DND-41 (cell line): ENCODE results near the gene SMYD4.

Source experiments
- EZH2 ChIP-seq: IDR thresholded peaks from 3 replicates; pipeline ENCODE4 v1.6.1; 2012; ENCODE audit warnings: borderline replicate concordance, low read depth, mild to moderate bottlenecking, moderate library complexity, low read length, inconsistent platforms; ENCODE audit not compliant: severe bottlenecking
- TF ChIP-seq, protein P1 (sequence below): IDR thresholded peaks from 2 replicates; pipeline ENCODE4 v1.5.1; 2012; ENCODE audit warnings: borderline replicate concordance, low read length, moderate library complexity, mild to moderate bottlenecking; ENCODE audit not compliant: poor library complexity, severe bottlenecking; ENCODE audit errors: extremely low read depth

DNA sequence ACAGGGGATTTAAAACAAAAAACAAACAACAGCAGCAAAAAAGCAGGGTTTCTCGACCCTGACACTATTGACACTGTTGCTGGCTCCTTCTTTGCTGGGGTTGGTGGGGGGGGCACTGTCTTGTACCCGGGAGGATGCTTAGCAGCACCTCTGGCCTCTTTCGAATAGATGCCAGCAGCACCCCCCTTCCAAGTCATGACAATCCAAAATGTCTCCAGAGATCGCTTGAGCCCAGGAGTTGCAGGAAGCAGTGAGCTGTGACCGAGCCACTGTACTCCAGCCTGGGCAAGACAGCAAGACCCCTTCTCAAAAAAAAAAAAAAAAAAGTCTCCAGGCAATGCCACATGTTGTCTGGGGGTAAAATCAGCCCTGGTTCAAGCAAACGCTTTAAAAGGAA is 47.5 kb downstream of the SMYD4 start:
- TF ChIP-seq, protein P1, sequence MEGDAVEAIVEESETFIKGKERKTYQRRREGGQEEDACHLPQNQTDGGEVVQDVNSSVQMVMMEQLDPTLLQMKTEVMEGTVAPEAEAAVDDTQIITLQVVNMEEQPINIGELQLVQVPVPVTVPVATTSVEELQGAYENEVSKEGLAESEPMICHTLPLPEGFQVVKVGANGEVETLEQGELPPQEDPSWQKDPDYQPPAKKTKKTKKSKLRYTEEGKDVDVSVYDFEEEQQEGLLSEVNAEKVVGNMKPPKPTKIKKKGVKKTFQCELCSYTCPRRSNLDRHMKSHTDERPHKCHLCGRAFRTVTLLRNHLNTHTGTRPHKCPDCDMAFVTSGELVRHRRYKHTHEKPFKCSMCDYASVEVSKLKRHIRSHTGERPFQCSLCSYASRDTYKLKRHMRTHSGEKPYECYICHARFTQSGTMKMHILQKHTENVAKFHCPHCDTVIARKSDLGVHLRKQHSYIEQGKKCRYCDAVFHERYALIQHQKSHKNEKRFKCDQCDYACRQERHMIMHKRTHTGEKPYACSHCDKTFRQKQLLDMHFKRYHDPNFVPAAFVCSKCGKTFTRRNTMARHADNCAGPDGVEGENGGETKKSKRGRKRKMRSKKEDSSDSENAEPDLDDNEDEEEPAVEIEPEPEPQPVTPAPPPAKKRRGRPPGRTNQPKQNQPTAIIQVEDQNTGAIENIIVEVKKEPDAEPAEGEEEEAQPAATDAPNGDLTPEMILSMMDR, result no peak
- no peak for TF ChIP-seq EZH2
